Measurements from ENCODE around the gene ATP2B3. TPM values are rescaled to one million over a fixed set of nuclear protein-coding genes. Genes with fewer than 3 reads are reported as not detected.
A peak's percentile ranks its signal among the peaks of the same experiment; 100 is the strongest.

ATP2B3 gene
- total and polyA plus RNA-seq, 2 of the 4 experiments (the other 2 are of a cell fraction) = under 0.01 to 0.03 TPM

DNA sequence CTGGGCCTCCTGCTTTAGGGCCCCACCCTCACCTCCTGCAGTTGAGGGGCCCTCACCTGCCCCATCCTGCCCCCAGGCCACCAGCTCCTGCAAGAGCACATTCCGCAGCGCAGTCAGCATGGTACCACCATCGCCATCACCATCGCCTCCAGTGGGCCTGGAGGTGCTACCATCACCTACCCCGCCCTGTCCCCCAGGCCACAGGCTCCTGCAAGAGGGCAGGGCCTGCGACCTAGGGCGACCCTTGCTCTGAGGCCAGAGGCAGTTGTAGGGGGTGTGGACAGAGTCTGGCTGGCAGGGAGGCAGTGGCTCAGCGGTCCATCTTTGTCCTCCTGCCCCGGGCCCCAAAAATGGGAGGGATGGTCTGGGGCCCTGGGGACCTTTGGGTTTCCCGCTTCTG, 43.2 kb upstream of the ATP2B3 start:
- H3K27ac ChIP-seq (ENCODE audit: insufficient read depth, low read length) = no peak overlapping the region
- no peak for DNase-seq
- dilution Hi-C loops (cut with HindIII; ENCODE audit: low sequenced_read_pairs, unreplicated experiment) (no loop called here), intact Hi-C loops (cut with micrococcal nuclease) (no loop called here), in situ Hi-C loops (cut with MboI; ENCODE audit: low sequenced_read_pairs) (loop anchor here (25.0 kb wide), 1 partner anchor 437 kb away; no protein-coding TSS in a partner anchor)
- H3K18ac ChIP-seq (ENCODE audit: low read depth, low read length) = no peak overlapping the region
- H2AK9ac ChIP-seq (replicated peaks; ENCODE audit: low read depth, low read length, poor library complexity) = peak overlapping the region; percentile 85
- no peak for TF ChIP-seq FOS (IDR thresholded peaks at IDR 0.05; ENCODE audit: low read depth, low read length)
- H3K27me3 ChIP-seq (ENCODE audit: control insufficient read depth, insufficient read depth, low read length) = no peaks in the 10 kb centered on the region
- peaks cover 33% of the 10 kb centered on the region for H3K4me1 ChIP-seq (ENCODE audit: control insufficient read depth, insufficient read depth, low read length)
- ATAC-seq (ENCODE audit: low read depth) = no peak
- H3K4me2 ChIP-seq (ENCODE audit: low read depth, low read length) = no peak overlapping the region
- POLR2A ChIA-PET (ENCODE audit: unreplicated experiment) = no interaction called here
- peak overlapping the region; percentile 61; the same call in 1 of the 2 replicates for H2BK20ac ChIP-seq (ENCODE audit: low read depth, low read length)
- H4K20me1 ChIP-seq (ENCODE audit: insufficient read depth, low read length) = no peaks in the 10 kb centered on the region
- peak overlapping the region; percentile 41; the same call in 1 of the 2 replicates for H3K14ac ChIP-seq (replicated peaks; ENCODE audit: low read depth, low read length)
- peaks cover 23% of the 10 kb centered on the region for H3K9me1 ChIP-seq (ENCODE audit: insufficient read depth, low read length)
- no peak overlapping the region for H3K9ac ChIP-seq (ENCODE audit: low read depth, low read length)
- H3K56ac ChIP-seq (ENCODE audit: extremely low read depth, insufficient read depth, low read length) = no peak overlapping the region
- H3K9me3 ChIP-seq (ENCODE audit: control insufficient read depth, insufficient read depth, low read length) = no peaks in the 10 kb centered on the region
- CTCF ChIA-PET = no interaction called here
- H2BK120ac ChIP-seq (ENCODE audit: low read depth, low read length) = peak overlapping the region; percentile 54
- no peak overlapping the region for H3K23ac ChIP-seq (ENCODE audit: low read depth, low read length)
- H2AK5ac ChIP-seq (ENCODE audit: low read depth, low read length) = peak overlapping the region; percentile 35; the same call in 1 of the 2 replicates
- peak overlapping the region; percentile 79 for H3K4ac ChIP-seq (ENCODE audit: low read depth, low read length)
- peak overlapping the region; percentile 66 for H4K91ac ChIP-seq (ENCODE audit: insufficient read depth, low read depth, low read length)
- no peak overlapping the region for H4K5ac ChIP-seq (ENCODE audit: low read depth, low read length)
- H3K36me3 ChIP-seq (ENCODE audit: control insufficient read depth, insufficient read depth, low read length) = no peaks in the 10 kb centered on the region
- H2BK5ac ChIP-seq (ENCODE audit: low read depth, low read length, poor library complexity, severe bottlenecking) = no peak overlapping the region
- peaks cover 0 to 10% of the 10 kb centered on the region in 2 experiments; a peak in 2 of 4 replicates for H3K79me1 ChIP-seq (ENCODE audit: low read depth in 1 of 2, low read length in 2 of 2)
- H4K8ac ChIP-seq (ENCODE audit: low read depth in 2 of 2, low read length in 2 of 2) = no peak overlapping the region; a peak in 1 of 4 replicates
- no peak overlapping the region for H2BK15ac ChIP-seq (ENCODE audit: low read depth, low read length)
- no CpG with 5 or more reads among the region's 10 CpGs for WGBS, 2 experiments (ENCODE audit: extremely low coverage in 2 of 2, insufficient read length in 1 of 2)
- H3K4me3 ChIP-seq (ENCODE audit: insufficient read depth, low read depth, low read length) = no peak overlapping the region
- no peak overlapping the region for H2AFZ ChIP-seq (replicated peaks; ENCODE audit: low read length, poor library complexity)
- no TSS peak for BruUV-seq (replicated peaks)
